Stimulated activated naive CD4-positive, alpha-beta T cell (primary cell): ENCODE measurements around the gene SPRYD3.
"Not testable (repeated sequence)": the region's sequence is repeated elsewhere in the genome, so short reads cannot be mapped to it uniquely, and the experiment has no call there.

Experiments used
- DNase-seq, 6 experiments: peaks; one replicate each; lab custom pipeline; 2025; lab: John Stamatoyannopoulos, UW

Gene SPRYD3

GRCh38 chr12:53101931-53102781 is 23.0 kb upstream of the SPRYD3 start:
- no peak for DNase-seq

GRCh38 chr12:53101266-53101665 is 22.1 kb upstream of the SPRYD3 start:
- DNase-seq = no peak

GRCh38 chr12:53100466-53101151 is 21.4 kb upstream of the SPRYD3 start:
- DNase-seq = no peak

GRCh38 chr12:53099071-53099882 is 20.1 kb upstream of the SPRYD3 start:
- peak; percentile 70 to 90 (median 81) for DNase-seq

GRCh38 chr12:53098354-53098981 is 19.3 kb upstream of the SPRYD3 start:
- no peak for DNase-seq

- DNase-seq = peak; percentile 41 to 68 (median 57)
These were observed 18.6 kb upstream of the SPRYD3 start, which contains the start of gene IGFBP6 for GRCh38 chr12:53097564-53098353. Gene IGFBP6, plus strand, starts transcription at chr12:53097667. Its CDS starts 51 bp downstream, at chr12:53097718.

GRCh38 chr12:53097207-53097563 is 18.0 kb upstream of the SPRYD3 start:
- no peak for DNase-seq

- DNase-seq = no peak
These were observed 17.6 kb upstream of the SPRYD3 start for GRCh38 chr12:53096759-53097158.

- DNase-seq = no peak
These were observed 17.0 kb upstream of the SPRYD3 start for GRCh38 chr12:53096089-53096741.

- not testable (repeated sequence) for DNase-seq
These were observed 16.4 kb upstream of the SPRYD3 start for GRCh38 chr12:53095596-53095895.

- DNase-seq = not testable (repeated sequence)
These were observed 15.8 kb upstream of the SPRYD3 start for GRCh38 chr12:53094796-53095595.

- DNase-seq = no peak
These were observed 15.2 kb upstream of the SPRYD3 start for GRCh38 chr12:53094394-53094787.

- no peak for DNase-seq
These were observed 14.7 kb upstream of the SPRYD3 start for GRCh38 chr12:53093777-53094393.

- DNase-seq = no peak
These were observed 12.6 kb upstream of the SPRYD3 start for GRCh38 chr12:53091756-53092155.

- no peak for DNase-seq
These were observed 11.4 kb upstream of the SPRYD3 start for GRCh38 chr12:53090554-53090953.

GRCh38 chr12:53090105-53090504 is 10.9 kb upstream of the SPRYD3 start:
- no peak for DNase-seq

- DNase-seq = no peak
These were observed 7.2 kb upstream of the SPRYD3 start for GRCh38 chr12:53086361-53086760.

- DNase-seq = no peak
These were observed 3.5 kb upstream of the SPRYD3 start for GRCh38 chr12:53082637-53083175.
